HG02623 (cell line): ENCODE results near the gene TSC22D3.

Experiments
- ATAC-seq: cut with Tn5 transposase; IDR thresholded peaks from one replicate; pipeline ENCODE4 v1.9.1; 2021; ENCODE audit warnings: moderate library complexity; ENCODE audit not compliant: unreplicated experiment

The TSC22D3 gene

DNA sequence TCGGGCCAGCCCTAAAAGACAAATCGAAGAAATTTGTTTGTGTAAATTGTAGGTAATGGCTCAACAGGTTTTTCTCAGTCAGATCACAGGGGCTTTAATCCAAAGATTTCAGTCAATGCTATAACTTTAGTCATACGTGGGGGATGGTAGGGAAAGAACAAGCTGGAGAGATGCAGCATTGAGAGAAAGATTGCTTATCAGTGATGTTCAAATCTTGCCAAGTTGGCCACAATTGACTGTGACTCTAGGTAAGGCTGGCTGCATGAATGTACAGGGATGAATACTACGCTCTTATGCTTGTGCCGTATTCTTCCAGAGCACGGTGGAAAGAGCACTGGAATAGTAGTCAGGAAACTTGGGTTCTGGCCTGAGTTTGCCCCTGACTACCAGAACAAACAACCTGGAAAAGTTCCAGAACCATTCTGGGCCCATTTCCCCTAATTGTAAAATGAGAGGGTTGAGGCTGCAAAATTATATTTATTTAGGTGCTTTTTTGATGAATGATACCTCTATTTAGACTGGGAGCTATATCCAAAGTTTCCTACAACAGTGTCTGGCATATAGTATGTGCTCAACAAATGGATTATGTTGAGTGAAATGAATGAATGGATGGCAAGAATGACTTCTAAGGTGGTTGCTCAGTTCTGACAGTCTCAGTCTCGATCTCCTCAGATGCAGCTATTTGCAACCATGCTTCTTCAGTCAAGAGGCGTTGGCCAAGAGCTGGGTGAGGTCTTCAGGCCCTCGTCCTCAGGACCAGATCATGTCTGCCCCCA lies 44.4 kb downstream of the TSC22D3 start:
- ATAC-seq: no peak

- no peak for ATAC-seq
These were observed 45.3 kb downstream of the TSC22D3 start for GRCh38 chrX:107730298-107730655.

GRCh38 chrX:107729558-107730297 lies 45.9 kb downstream of the TSC22D3 start:
- peak; percentile 83 for ATAC-seq

DNA sequence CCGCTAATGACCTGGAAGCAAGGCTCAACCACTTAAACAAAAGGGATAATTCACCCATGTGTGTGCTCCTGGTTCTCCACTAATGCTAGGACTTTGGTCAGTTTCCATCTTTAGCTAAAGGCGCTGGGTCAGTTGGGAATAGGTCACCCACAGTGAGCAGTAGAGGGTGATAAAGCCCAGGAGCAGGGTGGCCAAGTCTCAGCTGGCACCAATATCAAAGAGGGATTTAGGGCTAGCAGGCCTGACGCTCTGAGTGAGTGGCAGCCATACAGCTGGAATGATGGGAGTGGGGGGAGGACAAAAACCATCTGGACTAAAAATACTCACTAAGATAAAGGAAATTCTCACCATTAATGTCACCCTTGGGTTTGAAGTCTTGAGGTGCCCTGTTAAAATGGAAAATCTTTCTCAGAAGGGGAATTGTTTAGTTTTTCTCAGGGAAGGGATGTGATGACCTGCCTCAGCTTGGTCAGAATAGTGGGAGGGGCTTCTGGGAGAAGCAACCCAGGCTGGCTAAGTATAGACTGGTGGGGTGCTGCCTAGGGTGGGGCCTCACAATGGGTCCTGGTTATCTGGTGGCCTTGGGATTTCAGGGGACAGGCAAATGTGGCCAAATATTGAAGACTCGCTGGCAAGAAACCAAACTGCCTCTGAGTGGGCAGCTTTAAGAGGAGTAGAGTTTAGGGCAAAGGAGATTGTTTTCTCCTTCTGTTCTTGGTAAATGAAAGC lies 47.1 kb downstream of the TSC22D3 start:
- ATAC-seq: no peak

DNA sequence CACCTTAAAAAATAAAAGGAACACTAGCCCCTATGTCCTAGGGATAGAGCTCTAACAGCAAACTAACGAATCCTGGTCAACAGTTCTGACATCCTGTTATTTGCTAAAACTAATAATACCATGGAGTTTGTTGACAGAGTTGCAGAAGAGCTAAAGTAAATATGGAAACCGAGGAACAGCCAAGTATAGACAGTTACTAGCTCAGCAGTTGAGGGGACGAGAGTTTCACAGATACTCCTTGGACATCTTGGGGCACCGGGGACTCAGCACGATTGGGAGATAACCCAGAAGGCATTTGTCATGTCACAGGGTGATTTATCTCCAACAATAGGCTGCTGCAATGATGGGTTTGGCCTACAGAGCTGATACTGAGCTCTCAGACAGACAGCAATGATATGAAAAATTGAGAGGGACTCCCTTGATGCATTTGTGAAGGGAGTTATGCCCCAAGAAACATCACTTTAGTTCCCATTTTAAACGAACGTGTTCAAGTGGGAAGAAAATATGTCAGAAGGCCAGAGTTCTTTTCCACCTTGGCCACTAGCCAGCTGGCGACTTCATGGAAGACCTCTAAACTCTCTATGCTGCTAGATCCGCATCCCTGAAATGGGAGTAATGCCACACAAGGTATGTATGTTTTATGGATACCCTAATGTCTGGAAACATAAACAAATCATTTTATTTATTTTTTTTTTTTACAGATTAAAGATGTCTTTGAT lies 48.6 kb downstream of the TSC22D3 start:
- ATAC-seq: no peak

GRCh38 chrX:107725761-107726555 lies 49.6 kb downstream of the TSC22D3 start:
- no peak for ATAC-seq

- no peak for ATAC-seq
These were observed 50.9 kb downstream of the TSC22D3 start for GRCh38 chrX:107724653-107725052.

DNA sequence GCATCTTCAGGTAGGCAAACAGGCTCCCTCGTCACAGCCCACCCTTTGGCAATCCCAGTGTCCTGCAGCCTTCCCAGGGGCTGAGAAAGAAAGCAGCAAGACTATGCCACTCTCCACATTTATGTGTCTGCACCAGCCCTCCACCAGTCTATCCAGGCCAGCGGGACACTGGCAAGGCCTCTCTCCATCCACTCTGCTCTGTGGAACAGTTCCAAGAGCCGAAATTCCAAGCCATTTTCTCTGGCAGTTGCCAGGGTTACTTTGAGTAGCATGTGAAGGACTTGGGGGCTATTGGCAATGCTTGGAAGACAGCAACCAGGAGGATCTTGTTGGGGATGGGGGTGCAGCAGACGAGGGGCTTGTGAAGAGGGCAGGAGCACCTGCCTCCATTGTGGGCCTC lies 52.1 kb downstream of the TSC22D3 start:
- no peak for ATAC-seq

GRCh38 chrX:107721966-107722707 lies 53.5 kb downstream of the TSC22D3 start:
- ATAC-seq: no peak

DNA sequence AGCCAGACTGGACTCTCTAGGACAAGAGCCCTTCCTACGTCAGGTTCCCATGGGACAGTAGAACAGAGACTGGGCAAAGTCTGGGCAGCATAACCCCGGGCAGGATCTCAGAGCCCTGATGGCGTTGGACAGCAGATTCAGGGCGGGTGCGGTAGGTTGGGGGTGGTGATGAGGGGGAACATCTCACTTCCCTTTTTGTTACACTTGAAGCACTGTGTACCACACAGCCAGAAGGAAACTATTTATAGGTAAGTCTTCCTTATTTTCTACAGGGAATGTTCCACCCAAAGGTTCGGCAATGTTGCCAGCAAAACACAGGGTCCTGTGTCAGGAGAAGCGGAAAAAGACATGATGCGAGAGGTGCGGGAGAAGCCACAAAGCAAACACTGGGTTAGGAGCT lies 54.3 kb downstream of the TSC22D3 start:
- ATAC-seq: no peak

- ATAC-seq: no peak
These were observed 57.4 kb downstream of the TSC22D3 start for GRCh38 chrX:107718156-107718621.

DNA sequence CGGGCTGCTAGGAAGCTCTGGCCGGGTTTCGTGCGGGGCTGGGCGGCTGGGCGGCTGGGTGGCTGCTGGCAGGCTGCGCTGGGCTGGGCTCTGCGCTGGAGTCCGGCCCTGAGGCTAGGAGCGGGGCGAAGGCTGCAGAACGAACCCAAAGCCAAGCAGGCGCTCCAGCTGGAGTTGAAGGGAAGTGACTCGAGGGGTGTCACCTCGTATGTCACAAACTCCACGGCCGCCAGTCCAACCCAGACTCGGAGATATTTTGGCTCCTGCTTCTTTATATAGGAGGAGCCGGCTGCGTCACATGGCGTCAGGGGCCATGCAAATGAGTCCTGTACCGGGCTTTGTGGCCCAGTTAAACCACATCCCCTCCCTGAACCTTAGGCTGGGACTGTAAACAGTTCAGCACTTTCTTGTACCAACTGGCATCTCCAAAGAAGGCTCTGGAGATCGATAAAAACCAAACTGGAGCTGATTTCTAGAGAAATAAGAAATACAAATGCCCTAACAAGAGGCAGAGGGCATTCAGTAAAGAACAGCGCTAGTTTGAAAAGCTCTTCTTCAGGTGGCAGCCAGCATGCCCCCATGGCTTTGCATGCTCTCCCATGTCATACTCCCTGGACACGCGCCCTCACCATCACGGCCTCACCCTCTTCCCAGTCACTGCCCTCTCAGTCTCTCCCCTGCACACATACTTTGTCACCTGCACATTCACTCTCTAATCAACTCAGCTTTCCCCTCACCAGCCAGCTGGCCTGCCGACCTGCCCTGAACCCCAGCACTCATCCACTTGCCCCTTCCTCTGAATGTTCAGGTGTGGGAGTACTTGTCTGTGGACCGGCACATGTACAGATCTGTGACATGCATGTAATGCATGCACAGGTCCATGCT lies 58.5 kb downstream of the TSC22D3 start:
- ATAC-seq: peak; percentile 76

- ATAC-seq: no peak
These were observed 59.4 kb downstream of the TSC22D3 start for GRCh38 chrX:107716118-107716684.

DNA sequence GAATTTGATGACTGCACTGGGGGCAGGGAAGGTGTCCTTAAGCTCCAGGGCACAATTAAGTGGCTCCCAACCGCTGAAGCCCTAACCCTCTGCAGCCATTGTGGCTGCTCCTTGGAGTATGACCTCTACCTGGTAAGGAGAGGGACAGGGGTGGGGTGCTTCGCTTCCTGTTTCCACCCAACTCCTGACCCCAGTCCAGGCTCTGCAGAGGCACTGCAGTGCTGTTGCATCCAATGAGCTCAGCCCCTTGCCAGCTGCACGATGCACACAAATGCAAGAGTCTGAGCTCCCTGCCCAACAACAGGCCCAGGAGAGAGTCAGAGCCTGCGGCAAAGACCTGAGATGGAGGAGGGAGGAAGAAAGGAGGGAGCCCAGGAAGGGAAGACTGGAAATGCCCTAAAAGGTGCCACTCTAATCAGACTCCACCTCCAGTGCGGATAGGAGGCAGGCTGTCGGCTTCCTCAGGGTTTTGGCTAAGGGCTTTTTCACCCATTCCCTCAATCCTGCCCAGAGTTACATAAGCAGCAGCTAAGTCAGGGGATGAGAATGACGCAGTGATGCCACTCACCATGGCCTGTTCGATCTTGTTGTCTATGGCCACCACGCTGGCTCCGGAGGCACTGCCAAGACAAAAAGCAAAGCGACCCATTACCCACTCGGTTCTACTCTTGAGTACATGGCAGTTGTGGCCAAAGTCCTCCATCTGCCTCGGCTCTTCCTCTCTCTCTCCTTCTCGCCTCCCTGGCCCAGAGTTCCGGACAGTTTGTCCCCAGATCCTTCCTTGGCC lies 60.1 kb downstream of the TSC22D3 start:
- no peak for ATAC-seq

GRCh38 chrX:107714206-107714891 lies 61.2 kb downstream of the TSC22D3 start:
- ATAC-seq: no peak

- no peak for ATAC-seq
These were observed 61.9 kb downstream of the TSC22D3 start for GRCh38 chrX:107713543-107714205.
